GM10266 (cell line): ENCODE data around the gene ZNF516.

Source experiments
- DNase-seq: peaks from one replicate; pipeline ENCODE4 v3.0.0; 2012; ENCODE audit errors: extremely low spot score
- TF ChIP-seq, protein P1 (sequence below): IDR thresholded peaks from 2 replicates; pipeline ENCODE4 v1.5.1; 2012; ENCODE audit warnings: mild to moderate bottlenecking, low read depth; ENCODE audit not compliant: control insufficient read depth, insufficient read depth; ENCODE audit errors: missing control alignments

Gene ZNF516

DNA sequence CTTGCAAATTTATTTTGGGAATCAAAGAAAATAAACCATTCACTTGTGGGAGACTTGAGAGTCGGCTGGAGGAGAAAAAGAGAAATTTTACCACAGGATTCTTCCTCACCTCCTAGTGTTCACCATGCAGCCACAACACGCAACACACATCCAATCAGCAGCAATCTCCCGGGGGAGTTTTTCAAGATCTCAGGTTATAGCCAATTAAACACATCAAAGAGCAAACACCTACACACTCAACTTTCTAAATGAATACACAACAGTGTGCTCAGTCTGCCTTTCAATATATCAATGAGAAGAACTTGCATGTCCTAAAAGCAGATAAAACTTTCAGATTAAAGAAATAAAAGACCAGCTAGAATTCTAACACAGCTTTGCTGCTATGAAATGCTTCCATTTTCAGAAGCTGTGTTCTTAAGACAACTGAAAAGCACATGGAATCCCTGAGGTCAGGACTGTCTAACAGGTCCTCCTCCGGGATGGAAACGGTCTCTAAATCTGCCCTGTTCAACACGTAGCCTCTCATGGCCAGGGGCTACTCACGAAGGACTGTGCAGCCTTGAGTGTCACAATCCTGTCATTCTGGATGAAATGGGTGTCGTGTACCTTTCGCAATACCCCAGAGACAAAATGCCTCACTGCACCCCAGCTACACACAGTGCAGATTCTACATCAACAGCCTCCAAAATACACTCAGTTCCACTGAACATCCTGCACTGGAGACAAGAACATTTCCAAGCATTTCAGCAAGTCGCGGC, 84.2 kb downstream of the ZNF516 start:
- TF ChIP-seq, protein P1, sequence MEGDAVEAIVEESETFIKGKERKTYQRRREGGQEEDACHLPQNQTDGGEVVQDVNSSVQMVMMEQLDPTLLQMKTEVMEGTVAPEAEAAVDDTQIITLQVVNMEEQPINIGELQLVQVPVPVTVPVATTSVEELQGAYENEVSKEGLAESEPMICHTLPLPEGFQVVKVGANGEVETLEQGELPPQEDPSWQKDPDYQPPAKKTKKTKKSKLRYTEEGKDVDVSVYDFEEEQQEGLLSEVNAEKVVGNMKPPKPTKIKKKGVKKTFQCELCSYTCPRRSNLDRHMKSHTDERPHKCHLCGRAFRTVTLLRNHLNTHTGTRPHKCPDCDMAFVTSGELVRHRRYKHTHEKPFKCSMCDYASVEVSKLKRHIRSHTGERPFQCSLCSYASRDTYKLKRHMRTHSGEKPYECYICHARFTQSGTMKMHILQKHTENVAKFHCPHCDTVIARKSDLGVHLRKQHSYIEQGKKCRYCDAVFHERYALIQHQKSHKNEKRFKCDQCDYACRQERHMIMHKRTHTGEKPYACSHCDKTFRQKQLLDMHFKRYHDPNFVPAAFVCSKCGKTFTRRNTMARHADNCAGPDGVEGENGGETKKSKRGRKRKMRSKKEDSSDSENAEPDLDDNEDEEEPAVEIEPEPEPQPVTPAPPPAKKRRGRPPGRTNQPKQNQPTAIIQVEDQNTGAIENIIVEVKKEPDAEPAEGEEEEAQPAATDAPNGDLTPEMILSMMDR = no peak
- DNase-seq = peak; percentile 71

DNA sequence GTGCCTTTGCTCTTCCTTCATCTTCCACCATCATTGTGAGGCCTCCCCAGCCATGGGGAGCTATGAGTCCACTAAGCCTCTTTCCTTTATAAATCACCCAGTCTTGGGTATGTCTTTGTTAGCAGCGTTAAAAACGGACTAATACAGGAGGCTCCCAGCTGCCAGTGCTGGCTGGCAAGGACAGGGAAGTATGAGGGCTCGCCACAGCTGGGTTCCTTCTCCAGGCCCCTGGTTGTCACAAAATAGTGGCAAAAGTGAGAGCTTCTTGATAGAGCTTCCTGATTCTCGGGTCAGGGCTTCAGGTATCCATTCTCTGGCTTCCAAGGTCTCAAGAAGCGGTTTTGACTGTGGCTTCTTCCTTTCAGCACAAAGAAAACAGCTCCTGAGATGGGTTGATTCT, 85.0 kb downstream of the ZNF516 start:
- no peak for DNase-seq
- TF ChIP-seq, protein P1 = no peak

DNA sequence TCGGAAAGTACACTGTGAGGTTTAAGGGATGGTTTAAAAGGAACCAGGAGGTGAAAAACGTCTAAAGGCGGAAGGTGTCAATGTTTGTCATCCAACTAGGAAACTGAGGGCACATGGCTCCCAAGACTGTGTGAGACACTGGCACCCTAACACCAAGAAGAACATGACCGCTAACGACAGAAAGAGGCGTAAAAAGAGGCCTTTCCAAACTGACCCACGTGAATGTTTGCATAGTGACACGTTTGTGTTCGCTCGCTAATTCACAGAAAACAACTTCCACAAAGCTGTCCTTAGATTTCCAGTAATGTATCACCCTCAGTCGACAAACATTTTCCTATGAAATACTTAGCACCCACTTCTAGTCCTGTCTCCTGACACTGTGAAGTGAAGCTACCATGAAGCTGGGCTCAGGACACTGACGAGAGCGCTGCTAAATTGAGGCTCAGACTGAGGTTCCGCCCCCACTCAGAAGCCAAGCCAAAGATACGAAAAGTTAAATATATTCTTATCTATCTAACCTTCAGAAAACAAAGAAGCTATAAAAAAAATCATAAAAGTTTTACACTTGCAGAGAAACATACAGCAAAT, 86.5 kb downstream of the ZNF516 start:
- DNase-seq = no peak

GRCh38 chr18:76407681-76408080, 87.4 kb downstream of the ZNF516 start:
- TF ChIP-seq, protein P1 = no peak
- no peak for DNase-seq

More for the DNA sequence above, 86.5 kb downstream of the ZNF516 start:
- TF ChIP-seq, protein P1 = no peak

- no peak for DNase-seq
- TF ChIP-seq, protein P1 = no peak
Measured at GRCh38 chr18:76406791-76407190, 88.3 kb downstream of the ZNF516 start.

- DNase-seq = no peak
- TF ChIP-seq, protein P1 = peak; percentile 20
Measured at GRCh38 chr18:76405681-76406356, 89.2 kb downstream of the ZNF516 start.

DNA sequence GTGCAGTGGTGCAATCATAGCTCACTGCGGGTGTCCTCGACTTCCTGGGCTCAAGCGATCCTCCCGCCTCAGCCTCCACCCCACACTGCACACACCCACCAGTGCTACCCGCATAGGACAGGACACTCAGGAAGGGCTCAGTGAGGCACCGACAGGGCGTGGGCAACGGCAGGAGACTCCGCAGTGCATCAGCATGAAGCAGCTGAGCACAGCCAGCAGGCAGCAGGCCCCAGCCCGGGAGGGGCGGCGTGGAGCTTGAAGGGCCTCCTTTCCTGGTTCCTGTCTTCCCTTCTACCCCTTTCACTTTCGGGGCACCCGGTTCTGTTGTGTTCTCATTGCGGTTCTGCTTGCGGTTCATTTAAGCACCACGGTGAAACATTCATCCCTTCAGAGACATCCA, 89.8 kb downstream of the ZNF516 start:
- no peak for DNase-seq
- TF ChIP-seq, protein P1 = no peak
